Skeletal muscle tissue (tissue), 4 donors: ENCODE results near the gene RIC8A. TPM values are rescaled to one million over a fixed set of nuclear protein-coding genes. Genes with fewer than 3 reads are reported as not detected.

Experiments used
- H3K27ac ChIP-seq: one replicate; pipeline ENCODE4 v1.7.0; 2013; ENCODE audit warnings: mild to moderate bottlenecking, low read depth, low read length, inconsistent platforms
- H3K27me3 ChIP-seq, 3 donors: one replicate each; pipeline ENCODE4 v1.7.0; 2013; ENCODE audit warnings: low read length in 3 of 3; ENCODE audit not compliant: control insufficient read depth in 3 of 3, insufficient read depth in 3 of 3
- H3K36me3 ChIP-seq, 3 donors: one replicate each; pipeline ENCODE4 v1.7.0; 2013; ENCODE audit warnings: low read length in 3 of 3; ENCODE audit not compliant: control insufficient read depth in 3 of 3, insufficient read depth in 3 of 3
- H3K4me1 ChIP-seq, 3 donors: one replicate each; pipeline ENCODE4 v1.7.0; 2013; ENCODE audit warnings: low read length in 3 of 3, mild to moderate bottlenecking in 3 of 3; ENCODE audit not compliant: control insufficient read depth in 3 of 3, insufficient read depth in 3 of 3
- H3K4me3 ChIP-seq, 3 donors: one replicate each; pipeline ENCODE4 v1.7.0; 2013; ENCODE audit warnings: low read length in 3 of 3
- H3K9ac ChIP-seq, 3 donors: one replicate each; pipeline ENCODE4 v1.7.0; 2013; ENCODE audit warnings: low read length in 3 of 3, mild to moderate bottlenecking in 3 of 3, moderate library complexity in 2 of 3, low read depth in 1 of 3
- H3K9me3 ChIP-seq, 3 donors: one replicate each; pipeline ENCODE4 v1.7.0; 2013; ENCODE audit warnings: low read length in 3 of 3; ENCODE audit not compliant: control insufficient read depth in 3 of 3
- total RNA-seq: library from RNA; depleted of rRNA; stranded (reverse); fragments of >200 nt; gene quantifications from one replicate; pipeline ENCODE4 v1.2.3, GENCODE V29; 2014
- donor health status: Osteomylitis.

RIC8A gene
- total RNA-seq, 1 donor from 2014 or later: 87.7 TPM

DNA sequence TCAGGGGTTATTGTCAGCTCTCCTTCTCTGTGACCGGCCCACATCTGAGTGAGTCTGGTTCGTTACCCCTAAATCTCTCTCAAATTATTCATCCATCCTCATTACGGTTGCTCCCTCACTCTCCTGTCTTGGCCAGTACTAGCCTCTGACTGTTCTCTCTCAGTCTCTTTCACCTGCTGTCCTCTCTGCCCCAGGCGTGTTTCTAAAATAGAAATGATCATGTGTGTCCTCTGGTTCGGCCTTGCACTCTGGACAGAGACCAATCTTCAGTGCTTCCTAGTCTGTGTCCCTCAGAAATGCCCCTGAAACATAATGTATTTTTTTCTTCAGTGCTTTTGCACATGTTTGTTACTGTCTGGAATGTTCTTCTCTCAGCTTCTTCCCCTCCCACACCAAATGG lies 34.1 kb downstream of the RIC8A start:
- Histone ChIP-seq H3K9ac (peak overlapping the region; percentile 13 to 69 (median 42)), H3K36me3 (peaks cover 36 to 53% (median 45%) of the 10 kb centered on the region in 3 donors)

DNA sequence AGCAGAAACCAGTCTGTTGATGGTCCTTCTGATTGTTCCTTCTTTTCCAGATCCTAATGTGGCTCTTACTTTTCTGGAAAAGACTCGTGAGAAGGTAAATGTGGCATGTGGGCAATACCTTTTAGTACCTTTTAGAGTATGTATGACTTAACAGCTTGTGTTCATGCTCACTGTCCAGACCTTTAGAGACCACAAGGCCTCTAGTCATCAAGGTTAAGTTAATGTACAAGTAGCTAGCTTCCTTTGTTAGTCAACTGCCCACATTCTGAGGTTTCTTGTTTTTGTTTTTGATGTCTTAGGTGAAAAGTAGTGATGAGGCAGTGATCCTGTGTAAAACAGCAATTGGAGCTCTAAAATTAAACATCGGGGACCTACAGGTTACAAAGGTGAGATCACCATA lies 36.9 kb downstream of the RIC8A start:
- Histone ChIP-seq H3K9ac (no peak overlapping the region), H3K4me1 (peaks cover 13% of the 10 kb centered on the region in 3 donors), H3K4me3 (no peak overlapping the region), H3K9me3 (no peaks in the 10 kb centered on the region), H3K36me3 (peaks cover 57 to 75% (median 70%) of the 10 kb centered on the region in 3 donors), H3K27me3 (no peaks in the 10 kb centered on the region), H3K27ac (no peak overlapping the region)

More for the DNA sequence above, 34.1 kb downstream of the RIC8A start:
- no peaks in the 10 kb centered on the region for H3K27me3 ChIP-seq
- peak overlapping the region; percentile 68 for H3K27ac ChIP-seq
- H3K9me3 ChIP-seq: no peaks in the 10 kb centered on the region
- peaks cover 25 to 29% (median 28%) of the 10 kb centered on the region in 3 donors for H3K4me1 ChIP-seq
- peak overlapping the region in 1 of 3 donors; percentile 60 for H3K4me3 ChIP-seq

DNA sequence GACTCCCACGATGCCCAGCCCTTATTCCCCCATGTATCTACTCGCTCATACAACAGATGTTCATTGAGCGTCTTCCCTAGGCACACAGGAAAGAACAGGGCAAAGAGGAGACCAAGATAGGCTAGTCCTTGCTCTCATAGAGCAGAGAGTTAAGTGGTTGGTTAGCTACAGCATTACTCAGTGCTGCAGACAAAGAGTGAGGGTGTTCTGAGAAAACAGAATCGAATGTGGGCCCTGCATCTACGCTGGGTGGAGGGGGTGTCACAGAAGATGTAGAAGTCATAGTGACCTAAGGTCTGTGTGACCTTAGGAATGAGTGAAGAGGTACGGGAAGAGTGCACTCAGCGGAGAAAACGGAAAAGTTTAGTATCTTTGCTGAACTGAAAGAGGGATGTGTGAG lies 41.6 kb downstream of the RIC8A start:
- Histone ChIP-seq H3K9me3 (no peaks in the 10 kb centered on the region), H3K27ac (no peak overlapping the region), H3K4me3 (no peak overlapping the region), H3K4me1 (no peaks in the 10 kb centered on the region), H3K36me3 (peaks cover 71 to 89% (median 86%) of the 10 kb centered on the region in 3 donors), H3K9ac (no peak overlapping the region), H3K27me3 (no peaks in the 10 kb centered on the region)

DNA sequence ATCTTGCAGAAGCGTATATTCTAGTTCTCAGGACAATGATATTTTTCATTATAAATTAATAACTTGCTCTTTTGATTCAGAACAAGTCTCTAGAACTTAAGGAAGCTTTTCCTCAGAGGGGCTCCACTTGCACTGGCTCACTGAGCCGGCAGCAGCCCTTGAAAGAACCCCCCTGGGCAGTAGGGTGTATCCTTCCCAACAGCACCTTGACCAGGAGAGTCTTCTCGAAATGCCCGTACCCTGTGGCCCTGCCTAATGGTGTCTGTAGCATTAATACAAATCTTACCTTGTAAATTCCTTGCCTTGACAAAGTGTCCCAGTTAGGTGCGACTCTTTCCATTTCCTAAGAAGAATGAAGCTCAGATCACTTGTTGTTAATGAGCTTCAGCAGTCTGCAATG lies 42.8 kb downstream of the RIC8A start:
- Histone ChIP-seq H3K27ac (no peak overlapping the region), H3K36me3 (peaks cover 64 to 81% (median 76%) of the 10 kb centered on the region in 3 donors), H3K27me3 (no peaks in the 10 kb centered on the region), H3K4me1 (no peaks in the 10 kb centered on the region), H3K9ac (no peak overlapping the region), H3K9me3 (no peaks in the 10 kb centered on the region), H3K4me3 (no peak overlapping the region)

DNA sequence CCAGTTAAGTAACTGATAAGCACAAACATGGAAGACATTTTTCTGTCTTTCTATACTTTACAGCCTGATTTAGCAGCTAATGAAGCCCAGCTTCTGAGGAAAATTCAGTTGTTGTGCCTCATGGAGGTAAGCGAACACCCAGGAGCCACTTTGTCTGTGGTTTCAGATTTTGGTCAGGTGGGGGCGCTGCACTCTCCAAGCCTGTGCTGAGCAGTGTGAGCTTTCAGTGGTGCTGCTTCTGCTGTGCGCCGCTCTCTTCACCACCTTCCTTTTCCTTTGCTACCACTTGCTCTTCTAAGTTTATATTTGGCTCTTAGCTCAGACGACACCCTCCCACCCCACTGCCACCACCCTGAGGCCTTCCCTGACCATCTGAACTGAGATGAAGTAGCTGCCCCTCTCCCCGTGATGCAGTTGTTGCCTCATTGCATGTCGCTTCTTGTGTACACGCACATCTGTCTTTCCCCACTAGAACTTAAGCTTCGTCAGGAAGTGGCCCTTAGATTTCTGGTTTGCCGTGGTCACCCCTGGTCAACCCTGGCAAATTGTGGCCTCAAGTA lies 43.3 kb downstream of the RIC8A start:
- Histone ChIP-seq H3K27me3 (no peaks in the 10 kb centered on the region), H3K4me1 (no peaks in the 10 kb centered on the region), H3K9me3 (no peaks in the 10 kb centered on the region), H3K4me3 (no peak overlapping the region), H3K9ac (no peak overlapping the region), H3K36me3 (peaks cover 60 to 75% (median 70%) of the 10 kb centered on the region in 3 donors), H3K27ac (no peak overlapping the region)

DNA sequence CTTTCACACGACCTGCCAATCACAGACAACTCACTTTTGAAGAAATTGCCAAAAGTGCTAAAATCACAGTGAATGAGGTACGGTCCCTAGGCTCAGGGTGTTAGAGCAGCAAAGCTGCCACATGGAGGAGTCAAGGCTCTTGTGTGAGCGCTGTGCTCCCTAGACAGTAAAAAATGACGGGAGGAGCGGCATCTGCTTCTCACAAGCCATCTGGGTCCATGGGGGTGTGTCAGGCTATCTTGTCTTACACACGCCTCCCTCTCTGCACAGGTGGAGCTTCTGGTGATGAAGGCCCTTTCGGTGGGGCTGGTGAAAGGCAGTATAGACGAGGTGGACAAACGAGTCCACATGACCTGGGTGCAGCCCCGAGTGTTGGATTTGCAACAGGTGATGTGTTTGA lies 44.0 kb downstream of the RIC8A start:
- Histone ChIP-seq H3K9me3 (no peaks in the 10 kb centered on the region), H3K4me1 (no peaks in the 10 kb centered on the region), H3K27me3 (no peaks in the 10 kb centered on the region), H3K9ac (no peak overlapping the region), H3K36me3 (peaks cover 53 to 69% (median 63%) of the 10 kb centered on the region in 3 donors), H3K27ac (no peak overlapping the region), H3K4me3 (no peak overlapping the region)

DNA sequence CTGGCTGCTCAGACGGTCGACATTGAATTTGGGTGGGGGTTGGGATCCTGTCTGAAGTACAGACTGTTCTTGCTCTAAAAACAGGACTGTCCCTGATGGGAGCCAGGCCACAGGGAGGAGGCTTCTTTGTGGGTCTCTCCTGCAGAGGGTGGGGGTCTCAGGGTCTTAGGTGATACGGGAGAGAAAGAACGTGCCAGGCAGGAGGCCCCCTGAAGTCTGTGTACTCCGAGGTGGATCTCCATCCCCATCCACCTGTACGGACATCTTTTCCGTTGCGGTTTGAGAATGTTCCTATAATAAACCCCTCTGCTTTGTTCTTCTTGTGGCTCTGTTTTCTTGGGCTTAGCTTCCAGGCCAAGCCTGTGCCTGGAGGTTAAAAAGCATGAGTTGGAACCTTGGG lies 45.2 kb downstream of the RIC8A start:
- no peaks in the 10 kb centered on the region for H3K27me3 ChIP-seq
- H3K9ac ChIP-seq: no peak overlapping the region
- no peaks in the 10 kb centered on the region for H3K4me1 ChIP-seq
- H3K4me3 ChIP-seq: no peak overlapping the region
- no peak overlapping the region for H3K27ac ChIP-seq
- H3K36me3 ChIP-seq: peaks cover 43 to 58% (median 52%) of the 10 kb centered on the region in 3 donors
- H3K9me3 ChIP-seq: no peaks in the 10 kb centered on the region

DNA sequence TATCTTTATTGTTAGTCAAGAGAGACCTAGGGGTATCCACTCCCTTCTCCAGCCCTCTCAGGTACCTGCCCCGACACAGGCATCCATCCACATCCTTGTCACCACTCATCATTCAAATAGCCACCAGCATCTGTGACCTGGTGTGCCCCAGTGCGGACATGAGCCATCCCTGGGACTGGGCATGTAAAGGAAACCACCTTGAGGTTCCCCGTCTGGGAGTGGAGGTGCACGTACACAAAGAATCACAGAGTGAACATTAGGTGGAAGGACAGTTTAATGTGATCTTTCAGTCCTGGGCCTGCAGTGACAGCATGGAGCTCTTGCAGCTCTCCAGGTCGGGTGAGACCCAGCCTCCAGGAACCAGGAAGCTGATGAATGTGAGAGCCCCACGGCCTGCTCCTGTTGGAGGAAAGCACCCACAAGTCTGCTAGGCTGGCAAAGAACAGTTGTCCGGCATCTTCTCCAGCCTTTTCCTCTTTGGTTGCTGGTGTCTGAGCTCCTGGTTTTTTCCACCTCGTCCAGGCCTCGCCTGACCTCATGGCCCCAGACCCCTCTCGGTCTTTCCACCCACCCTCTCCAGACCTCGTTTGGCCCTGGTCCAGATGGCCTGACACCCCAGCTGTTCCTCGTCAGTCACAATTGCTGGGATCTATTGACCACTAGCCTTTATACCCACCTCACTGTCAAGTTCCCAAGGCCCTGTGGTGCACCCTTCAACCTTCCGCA lies 45.8 kb downstream of the RIC8A start:
- no peak overlapping the region for H3K4me3 ChIP-seq
- H3K4me1 ChIP-seq: no peaks in the 10 kb centered on the region
- H3K36me3 ChIP-seq: peaks cover 40 to 52% (median 45%) of the 10 kb centered on the region in 3 donors
- no peak overlapping the region for H3K27ac ChIP-seq
- no peaks in the 10 kb centered on the region for H3K9me3 ChIP-seq
- no peaks in the 10 kb centered on the region for H3K27me3 ChIP-seq
- H3K9ac ChIP-seq: peak overlapping the region in 1 of 3 donors; percentile 33

DNA sequence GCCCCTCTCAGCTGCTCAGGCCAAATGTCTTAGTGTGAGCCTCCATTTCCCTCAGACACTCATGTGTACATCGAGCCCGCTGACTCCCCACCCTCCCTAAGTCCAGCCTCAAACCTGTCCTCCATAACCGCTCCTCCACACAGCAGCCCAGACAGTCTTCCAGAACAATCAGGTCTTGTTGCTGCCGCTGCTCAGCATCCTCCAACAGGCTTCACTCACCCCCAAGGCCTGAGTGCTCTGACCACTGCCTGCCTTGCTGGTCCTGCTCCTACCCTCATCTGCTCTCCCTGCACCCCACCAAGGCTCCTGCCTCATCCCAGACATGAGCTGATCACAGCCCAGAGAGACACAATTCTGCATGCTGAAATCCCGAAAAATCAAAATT lies 46.4 kb downstream of the RIC8A start:
- peaks cover 36 to 46% (median 40%) of the 10 kb centered on the region in 3 donors for H3K36me3 ChIP-seq
- H3K27ac ChIP-seq: no peak overlapping the region
- H3K27me3 ChIP-seq: peaks cover 0 to under 1% (median 0%) of the 10 kb centered on the region in 3 donors
- peak overlapping the region in 1 of 3 donors; percentile 33 for H3K9ac ChIP-seq
- H3K4me3 ChIP-seq: no peak overlapping the region
- H3K9me3 ChIP-seq: no peaks in the 10 kb centered on the region
- no peaks in the 10 kb centered on the region for H3K4me1 ChIP-seq

DNA sequence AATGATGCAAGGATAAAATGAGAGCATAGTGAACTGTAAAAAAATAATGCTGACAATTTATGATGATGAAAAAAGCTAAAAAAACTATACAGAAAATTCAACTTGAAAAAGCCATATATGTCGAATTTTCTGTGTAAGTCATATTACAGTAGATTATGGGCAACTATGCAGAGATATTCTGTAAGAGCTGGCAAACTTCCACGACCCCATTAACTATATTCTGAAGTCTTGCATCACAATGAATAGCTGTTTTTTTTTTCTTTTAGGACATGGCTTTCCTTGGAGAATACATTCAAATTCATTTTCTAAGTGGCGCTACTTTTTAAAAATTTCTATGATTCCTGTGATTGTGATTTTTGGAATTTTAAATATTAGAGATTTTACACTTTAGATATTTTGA lies 47.7 kb downstream of the RIC8A start:
- Histone ChIP-seq H3K27ac (no peak overlapping the region), H3K9ac (no peak overlapping the region)

More for the DNA sequence above, 47.7 kb downstream of the RIC8A start:
- Histone ChIP-seq H3K4me3 (no peak overlapping the region), H3K9me3 (no peaks in the 10 kb centered on the region), H3K36me3 (peaks cover 30 to 35% (median 30%) of the 10 kb centered on the region in 3 donors), H3K4me1 (no peaks in the 10 kb centered on the region), H3K27me3 (peaks cover 0 to 10% (median 0%) of the 10 kb centered on the region in 3 donors)
